ENCODE measurements around the gene HNRNPU.
A peak's percentile ranks its signal among the peaks of the same experiment; 100 is the strongest.

HNRNPU gene

DNA sequence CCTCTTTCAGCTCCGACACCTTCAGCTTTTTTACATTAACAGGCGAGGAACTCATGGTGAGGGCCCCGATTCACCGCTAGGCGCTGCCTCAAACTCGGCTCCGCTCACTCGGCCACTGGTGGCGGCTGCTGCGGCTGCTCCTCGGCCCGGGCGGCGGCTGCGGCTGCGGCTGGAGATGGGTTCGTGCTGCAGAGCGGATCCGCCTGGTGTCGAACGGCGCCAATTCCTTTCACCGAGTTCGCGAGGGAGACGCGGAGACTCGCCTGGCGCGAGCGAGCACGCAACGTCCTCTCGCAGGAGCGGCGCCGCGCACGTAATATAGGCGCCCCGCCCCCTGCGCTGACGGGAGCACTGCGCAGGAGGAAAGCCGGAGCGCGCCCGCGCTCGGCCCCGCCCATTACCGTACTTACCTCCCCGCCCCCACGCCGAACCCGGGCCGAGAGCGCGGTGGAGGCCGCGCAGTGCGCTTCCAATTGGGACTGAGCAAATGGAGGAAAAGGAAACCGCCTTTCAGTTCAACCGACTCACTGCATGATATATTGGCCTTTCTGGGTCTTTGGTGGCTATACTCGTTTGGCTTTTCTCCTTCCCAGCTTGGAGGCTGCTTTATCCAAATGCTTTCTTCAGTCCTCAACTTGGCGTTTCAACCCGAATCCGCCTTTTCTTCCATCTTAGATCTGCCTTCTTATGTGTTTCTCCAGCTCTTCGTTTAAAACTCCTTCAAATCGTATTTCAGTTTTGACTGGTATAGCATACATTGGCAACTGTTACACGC is at the start of gene HNRNPU:
TSS of gene HNRNPU (minus strand) at position 291 of the 775 bp plus-strand sequence. CDS start at position 55, 236 bp downstream.
- CTCF ChIA-PET: interaction anchor here (0.8 to 2.0 kb wide), 3 partner anchors 30 to 178 kb away, joined by 3 to 14 read pairs (median 6); partner anchors contain the start of gene COX20
- peak within 1 kb of the TSS; percentile 98 for H3K27ac Mint-ChIP-seq
- DNase-seq: peak; percentile 95
- H3K27me3 Mint-ChIP-seq: peaks cover 7% of the 10 kb centered on the region
- peaks cover 41% of the 10 kb centered on the region for H3K4me1 Mint-ChIP-seq
- H3K36me3 Mint-ChIP-seq: peaks cover 33% of the 10 kb centered on the region
- H3K9me3 Mint-ChIP-seq: no peaks in the 10 kb centered on the region
- H3K4me3 Mint-ChIP-seq: peak within 1 kb of the TSS; percentile 82

DNA sequence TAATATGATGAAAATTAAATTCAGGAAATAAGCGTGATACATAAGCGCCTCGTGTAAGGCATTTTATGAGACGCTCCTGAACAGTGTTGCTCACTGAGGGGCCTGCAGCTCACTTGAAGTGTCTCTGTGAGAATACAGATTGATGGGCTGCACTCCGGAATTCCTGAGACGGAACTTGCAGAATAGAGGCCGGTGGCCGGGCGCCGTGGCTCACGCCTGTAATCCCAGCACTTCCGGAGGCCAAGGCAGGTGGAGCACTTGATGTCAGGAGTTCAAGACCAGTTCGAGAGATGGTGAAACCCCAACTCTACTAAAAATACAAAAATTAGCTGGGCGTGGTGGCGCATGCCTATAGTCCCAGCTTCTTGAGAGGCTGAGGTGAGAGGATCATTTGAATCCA is 49.5 kb upstream of the HNRNPU start:
- Mint-ChIP-seq H3K4me1 (peaks cover 3% of the 10 kb centered on the region), H3K27ac (no peak overlapping the region), H3K4me3 (no peak overlapping the region), H3K27me3 (peaks cover 14% of the 10 kb centered on the region), H3K9me3 (no peaks in the 10 kb centered on the region), H3K36me3 (no peaks in the 10 kb centered on the region)
- no peak for DNase-seq
- CTCF ChIA-PET: no interaction called here

DNA sequence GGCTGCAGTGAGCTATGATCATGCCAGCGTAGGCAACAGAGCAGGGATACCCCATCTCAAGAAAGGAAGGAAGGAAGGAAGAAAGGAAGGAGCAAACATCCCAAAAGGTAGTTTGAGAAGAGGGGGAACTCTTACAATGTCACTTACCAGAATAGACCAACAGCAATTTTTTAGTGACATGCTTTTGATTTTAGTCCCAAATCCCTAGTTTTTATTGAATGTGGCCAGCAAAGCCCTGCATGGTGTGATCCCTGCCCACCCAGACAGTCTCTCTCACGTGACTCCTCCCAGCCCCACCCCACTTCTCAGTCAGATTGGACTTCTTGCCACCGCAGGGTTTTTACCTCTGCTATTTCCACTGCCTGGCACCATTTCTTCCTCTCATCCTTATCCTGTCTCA is 39.8 kb upstream of the HNRNPU start:
- CTCF ChIA-PET: no interaction called here
- H3K9me3 Mint-ChIP-seq: no peaks in the 10 kb centered on the region
- H3K27me3 Mint-ChIP-seq: no peaks in the 10 kb centered on the region
- H3K4me1 Mint-ChIP-seq: no peaks in the 10 kb centered on the region
- no peak for DNase-seq
- H3K27ac Mint-ChIP-seq: no peak overlapping the region
- H3K4me3 Mint-ChIP-seq: no peak overlapping the region
- no peaks in the 10 kb centered on the region for H3K36me3 Mint-ChIP-seq

DNA sequence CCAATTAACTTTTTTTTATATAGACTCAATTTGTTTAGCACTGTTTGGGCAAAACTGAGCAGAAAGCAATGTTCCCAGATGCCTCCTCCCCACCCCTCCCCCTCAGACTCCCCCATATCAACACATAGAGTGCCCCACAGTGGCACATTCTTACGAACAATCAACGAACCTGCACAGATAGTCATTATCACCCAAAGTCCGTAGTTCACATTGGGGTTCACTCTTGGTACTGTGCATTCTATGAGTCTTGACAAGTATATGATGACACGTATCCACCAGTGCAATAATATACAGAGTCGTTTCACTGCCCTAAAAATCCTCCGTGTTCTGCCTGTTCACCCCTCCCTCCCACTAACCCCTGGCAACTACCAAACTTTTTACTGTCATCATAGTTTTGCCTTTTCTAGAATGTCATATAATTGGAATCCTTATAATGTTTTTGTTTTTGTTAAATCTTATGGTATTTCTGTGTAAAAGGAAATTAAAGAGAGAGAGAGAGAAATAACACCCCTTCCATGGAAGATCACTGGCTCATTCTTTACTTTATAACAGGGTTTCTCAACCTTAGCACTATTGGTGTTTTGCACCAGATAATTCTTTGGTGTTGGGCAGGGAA is 37.2 kb upstream of the HNRNPU start:
- Mint-ChIP-seq H3K27ac (no peak overlapping the region), H3K36me3 (no peaks in the 10 kb centered on the region), H3K27me3 (no peaks in the 10 kb centered on the region), H3K9me3 (no peaks in the 10 kb centered on the region), H3K4me3 (no peak overlapping the region), H3K4me1 (no peaks in the 10 kb centered on the region)
- CTCF ChIA-PET: no interaction called here
- no peak for DNase-seq

DNA sequence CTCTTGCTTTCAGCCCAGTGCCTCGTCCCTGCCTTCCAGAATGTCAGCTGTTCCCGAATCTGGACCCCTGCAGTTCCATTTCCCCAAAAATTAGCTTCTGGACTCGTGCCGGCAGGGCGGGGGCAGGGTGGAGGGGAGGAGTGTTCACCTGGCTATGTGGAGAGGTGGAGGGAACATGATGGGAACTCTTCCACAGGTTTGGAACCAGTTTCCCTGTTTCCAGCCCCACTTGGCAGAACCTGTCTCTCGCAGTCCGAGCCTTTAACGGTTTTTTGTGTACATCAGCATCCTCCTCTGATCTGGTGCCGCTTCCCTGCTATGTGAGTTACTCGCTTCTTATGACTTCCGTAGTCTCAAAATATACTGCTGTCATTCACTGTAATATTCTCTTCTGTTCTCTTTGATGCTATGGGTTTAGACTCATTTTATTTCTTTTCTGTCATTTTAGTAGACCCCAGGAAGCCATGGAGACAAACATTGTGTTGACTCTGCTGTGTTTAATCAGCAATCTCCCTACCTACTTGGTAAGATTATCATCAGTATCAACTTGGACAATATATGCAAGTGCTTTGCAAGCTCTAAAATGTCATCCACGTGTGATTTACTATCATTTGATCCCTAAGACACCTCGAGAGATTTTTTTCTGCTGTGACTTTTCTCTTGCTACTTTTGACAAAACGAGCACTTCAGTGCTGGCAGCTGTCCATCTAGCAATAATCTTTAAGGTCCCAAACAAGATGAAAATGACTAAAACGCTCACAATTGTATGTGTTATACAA is 33.3 kb upstream of the HNRNPU start:
- Mint-ChIP-seq H3K27me3 (no peaks in the 10 kb centered on the region), H3K36me3 (no peaks in the 10 kb centered on the region), H3K27ac (no peak overlapping the region), H3K4me3 (no peak overlapping the region), H3K4me1 (no peaks in the 10 kb centered on the region), H3K9me3 (no peaks in the 10 kb centered on the region)
- no peak for DNase-seq
- CTCF ChIA-PET: no interaction called here

DNA sequence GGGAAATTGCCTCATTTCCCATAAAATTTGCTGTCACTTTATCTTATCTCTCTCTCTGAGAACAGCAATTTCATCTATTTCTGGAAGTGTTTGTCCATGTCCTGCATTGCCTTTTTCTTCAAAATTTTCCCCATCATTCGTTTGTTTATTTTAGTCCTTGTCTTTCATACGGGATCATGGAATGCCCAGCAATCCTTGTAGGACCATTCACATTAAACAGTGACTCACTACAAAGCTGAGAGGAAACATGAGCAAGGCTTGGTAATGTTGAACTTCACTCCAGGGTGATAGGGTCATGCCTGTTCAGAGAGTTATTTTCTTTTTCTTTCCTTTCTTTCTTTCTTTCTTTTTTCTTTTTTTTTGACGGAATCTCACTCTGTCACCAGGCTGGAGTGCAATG is 32.2 kb upstream of the HNRNPU start:
- H3K9me3 Mint-ChIP-seq: no peaks in the 10 kb centered on the region
- no peaks in the 10 kb centered on the region for H3K36me3 Mint-ChIP-seq
- H3K27me3 Mint-ChIP-seq: no peaks in the 10 kb centered on the region
- no peaks in the 10 kb centered on the region for H3K4me1 Mint-ChIP-seq
- CTCF ChIA-PET: no interaction called here
- H3K4me3 Mint-ChIP-seq: no peak overlapping the region
- no peak for DNase-seq
- H3K27ac Mint-ChIP-seq: no peak overlapping the region

DNA sequence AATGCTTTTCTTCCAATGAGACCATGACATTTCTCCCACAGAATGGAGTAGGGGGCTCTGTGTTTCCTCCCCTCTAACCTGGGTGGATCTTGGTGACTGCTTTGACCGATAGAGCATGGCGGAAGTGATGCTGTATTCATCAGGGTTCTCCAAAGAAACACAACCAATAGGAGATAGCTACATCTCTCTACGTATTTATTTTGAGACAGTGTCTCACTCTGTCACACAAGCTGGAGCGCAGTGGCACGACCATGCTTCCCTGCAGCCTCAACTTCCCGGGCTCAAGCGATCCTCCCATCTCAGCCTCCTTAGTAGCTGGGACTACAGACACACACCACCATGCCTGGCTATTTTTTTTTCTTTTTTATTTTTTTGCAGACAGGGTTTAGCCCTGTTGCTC is 29.5 kb upstream of the HNRNPU start:
- H3K27me3 Mint-ChIP-seq: no peaks in the 10 kb centered on the region
- no peaks in the 10 kb centered on the region for H3K9me3 Mint-ChIP-seq
- H3K4me3 Mint-ChIP-seq: no peak overlapping the region
- no peak for DNase-seq
- H3K4me1 Mint-ChIP-seq: no peaks in the 10 kb centered on the region
- H3K27ac Mint-ChIP-seq: no peak overlapping the region
- CTCF ChIA-PET: no interaction called here
- H3K36me3 Mint-ChIP-seq: no peaks in the 10 kb centered on the region

DNA sequence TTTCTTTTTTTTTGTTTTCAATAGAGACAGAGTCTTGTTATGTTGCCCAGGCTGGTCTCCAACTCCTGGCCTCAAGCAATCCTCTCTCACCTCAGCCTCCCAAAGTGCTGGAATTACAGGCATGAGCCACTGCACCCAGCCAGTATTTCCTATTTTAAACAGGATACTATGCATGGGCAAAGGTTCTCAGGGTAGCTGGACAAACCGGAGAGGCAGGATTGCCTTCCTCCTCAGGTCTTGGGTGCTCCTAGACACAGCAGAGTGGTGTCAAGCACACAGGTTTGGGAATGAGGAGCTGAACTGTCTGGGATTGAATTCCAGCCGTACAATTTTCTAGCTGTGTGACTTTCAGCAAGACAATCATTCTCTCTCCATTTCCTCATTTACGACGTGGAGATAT is 22.9 kb upstream of the HNRNPU start:
- no peaks in the 10 kb centered on the region for H3K9me3 Mint-ChIP-seq
- CTCF ChIA-PET: no interaction called here
- no peaks in the 10 kb centered on the region for H3K36me3 Mint-ChIP-seq
- DNase-seq: no peak
- H3K4me3 Mint-ChIP-seq: no peak overlapping the region
- H3K4me1 Mint-ChIP-seq: no peaks in the 10 kb centered on the region
- no peak overlapping the region for H3K27ac Mint-ChIP-seq
- no peaks in the 10 kb centered on the region for H3K27me3 Mint-ChIP-seq

DNA sequence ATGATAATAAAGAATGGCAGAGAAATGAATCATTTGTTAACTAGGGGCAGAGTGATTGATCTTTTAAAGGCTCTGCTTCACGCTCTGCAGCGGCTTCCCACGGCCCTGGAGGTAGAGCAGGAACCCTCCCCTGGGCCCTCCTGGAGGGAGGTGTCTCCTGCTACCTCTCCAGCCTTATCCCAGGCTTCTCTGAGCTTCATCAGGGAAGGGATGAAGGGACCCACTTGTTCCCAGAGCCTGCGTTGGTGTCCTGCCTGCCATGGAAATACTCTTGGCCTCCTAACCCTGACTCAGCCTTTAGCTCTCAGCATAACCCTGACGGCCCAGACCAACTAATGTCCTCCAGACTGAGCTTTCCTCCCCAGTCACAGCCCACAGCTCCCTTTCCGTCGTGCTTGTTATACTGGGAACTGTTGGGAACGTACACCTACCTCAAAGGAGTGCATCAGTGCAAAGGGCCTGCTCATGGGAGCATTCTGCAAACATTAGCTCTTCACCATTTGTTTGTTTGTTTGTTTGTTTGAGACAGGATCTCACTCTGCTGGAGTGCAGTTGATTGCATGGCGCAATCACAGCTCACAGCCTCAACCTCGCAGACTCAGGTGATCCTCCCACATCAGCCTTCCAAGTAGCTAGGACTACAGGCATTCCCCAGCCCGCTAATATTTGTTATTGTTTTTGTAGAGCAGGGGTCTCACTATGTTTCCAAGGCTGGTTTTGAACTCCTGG is 17.4 kb upstream of the HNRNPU start:
- no peak overlapping the region for H3K4me3 Mint-ChIP-seq
- H3K36me3 Mint-ChIP-seq: no peaks in the 10 kb centered on the region
- no peak for DNase-seq
- no peaks in the 10 kb centered on the region for H3K9me3 Mint-ChIP-seq
- CTCF ChIA-PET: no interaction called here
- H3K27me3 Mint-ChIP-seq: no peaks in the 10 kb centered on the region
- H3K27ac Mint-ChIP-seq: no peak overlapping the region
- no peaks in the 10 kb centered on the region for H3K4me1 Mint-ChIP-seq

DNA sequence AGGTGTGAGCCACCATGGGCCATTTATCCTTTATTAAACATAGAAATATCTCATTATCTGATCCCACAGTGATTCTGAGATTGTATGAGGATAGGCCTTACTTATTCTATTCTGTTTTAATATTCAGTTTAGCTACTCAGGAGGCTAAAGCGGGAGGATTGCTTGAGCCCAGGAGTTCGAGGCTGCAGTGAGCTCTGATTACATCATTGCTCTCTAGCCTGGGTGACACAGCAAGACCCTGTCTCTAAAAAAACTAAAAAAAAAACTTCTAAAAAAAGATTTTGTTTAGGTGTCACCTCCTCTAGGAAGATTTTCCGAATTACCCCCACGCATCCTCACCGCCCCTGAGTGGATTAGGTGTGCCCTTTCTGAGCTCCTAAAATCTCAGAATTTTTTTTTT is 14.3 kb upstream of the HNRNPU start:
- CTCF ChIA-PET: no interaction called here
- no peaks in the 10 kb centered on the region for H3K36me3 Mint-ChIP-seq
- H3K9me3 Mint-ChIP-seq: no peaks in the 10 kb centered on the region
- H3K4me1 Mint-ChIP-seq: no peaks in the 10 kb centered on the region
- H3K27me3 Mint-ChIP-seq: no peaks in the 10 kb centered on the region
- no peak for DNase-seq
- no peak overlapping the region for H3K4me3 Mint-ChIP-seq
- H3K27ac Mint-ChIP-seq: no peak overlapping the region

DNA sequence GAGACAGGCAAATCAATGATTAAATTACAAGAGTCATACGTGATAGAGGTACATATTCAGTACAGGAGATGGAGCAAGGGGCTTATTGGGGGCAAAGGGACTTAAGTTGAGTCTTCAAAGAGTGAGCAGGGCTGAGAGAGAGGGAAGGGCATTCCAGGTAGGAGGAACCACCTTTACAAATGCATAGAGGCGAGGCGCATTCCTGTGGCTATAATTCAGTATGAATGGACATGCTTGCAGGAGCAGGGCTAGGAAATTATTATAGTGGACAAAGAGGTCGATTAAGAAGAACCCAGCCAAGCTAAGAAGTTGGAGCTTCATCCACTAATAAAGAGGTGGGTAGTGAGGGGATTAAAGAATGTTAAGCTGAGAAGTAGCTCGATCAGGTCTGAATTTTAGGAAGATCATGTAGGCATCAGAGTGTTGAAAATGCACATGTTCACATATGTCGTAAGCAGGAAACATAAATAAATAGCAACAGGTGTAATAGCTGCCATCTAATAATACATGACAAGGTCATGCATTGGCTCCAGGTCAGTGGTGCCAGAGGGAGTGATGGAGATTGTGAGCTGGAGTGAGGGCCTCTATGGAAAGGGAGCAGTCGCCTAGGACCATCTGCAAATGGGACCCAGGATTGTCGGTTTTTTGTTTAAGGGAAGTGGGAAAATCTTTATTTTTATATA is 12.0 kb upstream of the HNRNPU start:
- DNase-seq: no peak

DNA sequence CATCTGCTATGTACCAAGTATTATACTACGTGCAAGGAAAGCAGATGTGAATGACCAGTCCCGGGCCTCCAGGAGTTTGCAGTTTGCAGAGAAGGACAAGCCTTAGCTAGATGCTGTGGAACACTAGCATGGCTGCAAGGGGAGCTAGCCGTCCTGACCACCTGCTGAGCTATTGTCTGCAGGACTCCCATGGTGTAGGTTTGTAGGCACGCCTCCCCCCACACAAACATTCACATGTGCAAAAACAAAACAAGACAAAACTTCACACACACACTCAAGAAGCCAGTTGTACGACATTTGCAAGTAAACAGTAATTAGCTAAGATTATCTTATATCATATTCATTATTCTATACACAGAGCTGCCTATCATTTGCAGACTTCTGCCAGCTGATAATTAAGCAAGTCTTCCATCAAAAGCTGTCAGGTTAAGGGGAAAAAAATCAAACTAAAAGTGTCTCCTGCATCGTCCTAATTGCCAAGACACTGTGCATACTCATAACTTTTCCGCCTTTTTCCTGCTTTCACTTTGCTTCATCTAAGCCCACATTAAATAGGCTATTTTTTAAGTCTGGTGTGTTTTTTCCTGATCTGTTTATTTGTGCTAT is 10.7 kb upstream of the HNRNPU start:
- Mint-ChIP-seq H3K4me1 (no peaks in the 10 kb centered on the region), H3K9me3 (no peaks in the 10 kb centered on the region), H3K4me3 (no peak overlapping the region), H3K27ac (no peak overlapping the region), H3K27me3 (no peaks in the 10 kb centered on the region), H3K36me3 (no peaks in the 10 kb centered on the region)
- DNase-seq: no peak
- CTCF ChIA-PET: no interaction called here

More for the DNA sequence above, 12.0 kb upstream of the HNRNPU start:
- Mint-ChIP-seq H3K4me3 (no peak overlapping the region), H3K36me3 (no peaks in the 10 kb centered on the region), H3K27me3 (no peaks in the 10 kb centered on the region), H3K4me1 (no peaks in the 10 kb centered on the region), H3K27ac (no peak overlapping the region), H3K9me3 (no peaks in the 10 kb centered on the region)
- CTCF ChIA-PET: interaction anchor here (0.6 to 1.1 kb wide), 2 partner anchors 23 to 132 kb away, joined by 3 read pairs; no protein-coding TSS in a partner anchor

DNA sequence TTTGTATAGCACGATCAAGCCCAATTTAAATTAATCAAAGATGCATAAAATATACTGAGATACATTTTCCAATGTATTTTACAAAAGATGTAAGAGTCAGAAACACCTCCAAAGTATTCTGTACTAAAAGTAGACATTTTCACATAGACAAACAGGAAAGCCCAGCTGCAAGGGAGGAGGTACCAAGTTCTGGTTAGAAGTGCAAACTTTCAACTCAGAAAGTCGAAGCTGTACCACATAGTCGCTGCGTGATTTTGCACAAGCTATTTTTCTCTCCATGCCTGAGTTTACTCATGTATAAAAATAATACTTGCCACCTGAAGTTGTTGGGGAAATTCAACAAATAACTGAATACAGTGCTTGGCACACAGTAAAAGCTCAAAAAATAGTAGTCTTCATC is 5.6 kb upstream of the HNRNPU start:
- H3K36me3 Mint-ChIP-seq: no peaks in the 10 kb centered on the region
- no peak overlapping the region for H3K4me3 Mint-ChIP-seq
- H3K27me3 Mint-ChIP-seq: no peaks in the 10 kb centered on the region
- CTCF ChIA-PET: interaction anchor here (0.6 kb wide), 1 partner anchor 189 kb away, joined by 3 read pairs; no protein-coding TSS in a partner anchor
- peaks cover 15% of the 10 kb centered on the region for H3K4me1 Mint-ChIP-seq
- H3K9me3 Mint-ChIP-seq: no peaks in the 10 kb centered on the region
- DNase-seq: no peak
- no peak overlapping the region for H3K27ac Mint-ChIP-seq

Data from activated naive CD4-positive, alpha-beta T cell treated with anti-CD3 and anti-CD28 coated beads, Interleukin-2, amount 10 ng/mL, durations not matched to agents 7 days and 5 days (primary cell).